ENCODE results near the gene SLC39A1.

The SLC39A1 gene

DNA sequence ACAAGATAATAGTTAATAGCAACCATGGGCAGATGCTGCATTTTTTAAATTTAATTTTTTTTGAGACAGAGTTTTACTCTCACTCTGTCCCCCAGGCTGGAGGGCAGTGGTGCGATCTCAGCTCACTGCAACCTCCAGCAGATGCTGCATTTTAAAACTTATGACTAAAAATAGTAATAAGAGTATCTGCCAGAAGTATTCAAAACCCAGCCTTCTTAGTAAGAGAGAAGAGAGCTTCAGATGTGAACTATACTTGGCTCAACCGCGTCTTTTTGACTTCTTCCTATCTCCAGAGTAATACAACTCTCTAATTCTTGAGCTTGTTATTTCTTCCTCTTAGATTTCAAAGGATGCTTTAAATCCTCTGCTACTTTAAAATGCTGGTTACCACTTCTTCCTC lies 31.9 kb upstream of the SLC39A1 start:
- Histone ChIP-seq H3K4me1 (ENCODE audit: insufficient read depth, insufficient read length) (no peaks in the 10 kb centered on the region), H3K9ac (ENCODE audit: insufficient read length, low read depth) (no peak overlapping the region), H3K9me3 (ENCODE audit: insufficient read depth, low read length) (no peaks in the 10 kb centered on the region), H3K27me3 (ENCODE audit: insufficient read depth, insufficient read length) (no peaks in the 10 kb centered on the region), H3K36me3 (ENCODE audit: insufficient read depth, insufficient read length, low read length) (peaks cover 51% of the 10 kb centered on the region), H3K4me3 (ENCODE audit: insufficient read length, low read depth) (no peak overlapping the region)
- TF ChIP-seq ZNF274 (IDR thresholded peaks at IDR 0.05; ENCODE audit: low read depth, low read length) (no peak), YY1 (IDR thresholded peaks at IDR 0.05; ENCODE audit: insufficient read depth, insufficient read length) (no peak), SUZ12 (IDR thresholded peaks at IDR 0.05; ENCODE audit: extremely low read depth, insufficient read depth, insufficient read length) (no peak)
- DNase-seq (ENCODE audit: low read depth, low spot score): no peak

- no peak for TF ChIP-seq SUZ12 (IDR thresholded peaks at IDR 0.05; ENCODE audit: extremely low read depth, insufficient read depth, insufficient read length)
- no peak for TF ChIP-seq ZNF274 (IDR thresholded peaks at IDR 0.05; ENCODE audit: low read depth, low read length)
- TF ChIP-seq YY1 (IDR thresholded peaks at IDR 0.05; ENCODE audit: insufficient read depth, insufficient read length): no peak
- H3K36me3 ChIP-seq (ENCODE audit: insufficient read depth, insufficient read length, low read length): peaks cover 51% of the 10 kb centered on the region
- peak overlapping the region; percentile 91 for H3K4me3 ChIP-seq (ENCODE audit: insufficient read length, low read depth)
- peak overlapping the region; percentile 99 for H3K9ac ChIP-seq (ENCODE audit: insufficient read length, low read depth)
- no peaks in the 10 kb centered on the region for H3K9me3 ChIP-seq (ENCODE audit: insufficient read depth, low read length)
- no peaks in the 10 kb centered on the region for H3K27me3 ChIP-seq (ENCODE audit: insufficient read depth, insufficient read length)
- H3K4me1 ChIP-seq (ENCODE audit: insufficient read depth, insufficient read length): no peaks in the 10 kb centered on the region
- no peak for DNase-seq (ENCODE audit: low read depth, low spot score)
Observed at GRCh38 chr1:153991806-153992205, 28.5 kb upstream of the SLC39A1 start.

DNA sequence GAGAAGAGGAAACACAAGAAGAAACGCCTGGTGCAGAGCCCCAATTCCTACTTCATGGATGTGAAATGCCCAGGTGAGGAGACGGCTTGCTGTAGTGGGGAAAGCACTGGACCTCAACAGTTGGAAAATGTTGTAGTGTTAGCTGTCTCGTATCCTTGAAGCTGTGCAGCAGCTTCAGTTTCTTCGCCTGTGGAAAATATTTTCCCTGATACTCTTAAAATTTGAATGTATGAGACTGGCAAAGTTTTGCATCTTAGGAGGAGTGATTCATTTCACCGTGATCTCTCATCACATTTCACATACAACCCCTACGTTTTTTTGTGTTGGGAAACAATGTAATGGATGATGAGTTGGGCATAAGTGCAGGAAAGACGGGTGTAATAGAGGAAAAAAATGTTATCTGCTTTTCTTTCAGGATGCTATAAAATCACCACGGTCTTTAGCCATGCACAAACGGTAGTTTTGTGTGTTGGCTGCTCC lies 27.9 kb upstream of the SLC39A1 start:
- Histone ChIP-seq H3K9ac (ENCODE audit: insufficient read length, low read depth) (peak overlapping the region; percentile 99), H3K4me3 (ENCODE audit: insufficient read length, low read depth) (peak overlapping the region; percentile 91), H3K9me3 (ENCODE audit: insufficient read depth, low read length) (no peaks in the 10 kb centered on the region), H3K27me3 (ENCODE audit: insufficient read depth, insufficient read length) (no peaks in the 10 kb centered on the region), H3K36me3 (ENCODE audit: insufficient read depth, insufficient read length, low read length) (peaks cover 51% of the 10 kb centered on the region), H3K4me1 (ENCODE audit: insufficient read depth, insufficient read length) (no peaks in the 10 kb centered on the region)
- no peak for DNase-seq (ENCODE audit: low read depth, low spot score)
- TF ChIP-seq SUZ12 (IDR thresholded peaks at IDR 0.05; ENCODE audit: extremely low read depth, insufficient read depth, insufficient read length): no peak
- no peak for TF ChIP-seq ZNF274 (IDR thresholded peaks at IDR 0.05; ENCODE audit: low read depth, low read length)
- no peak for TF ChIP-seq YY1 (IDR thresholded peaks at IDR 0.05; ENCODE audit: insufficient read depth, insufficient read length)

DNA sequence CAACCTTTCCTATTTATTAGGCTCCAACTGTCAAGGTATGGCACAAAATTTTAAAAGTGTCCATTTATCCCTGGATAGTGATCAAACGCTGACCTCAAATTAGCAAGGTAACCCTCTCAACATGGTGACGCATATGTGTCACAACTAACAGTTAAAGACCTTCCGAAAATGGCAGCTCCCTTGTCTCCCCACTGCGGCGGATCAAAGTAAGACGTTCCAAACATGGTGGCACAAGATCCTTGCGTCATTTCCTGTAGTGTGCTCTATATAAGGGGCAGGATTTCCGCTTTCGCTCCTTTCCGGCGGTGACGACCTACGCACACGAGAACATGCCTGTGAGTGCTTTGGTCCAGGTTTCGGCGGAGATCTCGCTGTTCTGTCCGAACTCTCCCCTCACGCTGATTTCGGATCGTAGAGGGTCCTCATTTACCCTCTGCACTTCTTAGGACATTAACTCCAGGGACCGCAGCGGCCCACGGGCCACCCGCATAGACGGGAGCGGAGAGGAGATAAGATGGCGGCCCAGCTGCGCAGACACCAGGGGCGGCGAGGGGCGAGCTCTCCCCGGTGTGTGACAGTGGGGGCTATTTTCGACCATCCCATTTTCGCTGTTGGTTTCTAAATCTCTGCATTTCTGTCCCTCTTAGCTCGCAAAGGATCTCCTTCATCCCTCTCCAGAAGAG lies 27.3 kb upstream of the SLC39A1 start, which contains the start of gene RPS27:
Gene RPS27, plus strand, starts transcription at position 295 of the 683 bp plus-strand sequence. Its CDS starts 35 bp downstream, at position 330.
- Histone ChIP-seq H3K4me3 (ENCODE audit: insufficient read length, low read depth) (peak within 1 kb of the TSS; percentile 91), H3K4me1 (ENCODE audit: insufficient read depth, insufficient read length) (no peaks in the 10 kb centered on the region), H3K9ac (ENCODE audit: insufficient read length, low read depth) (peak within 1 kb of the TSS; percentile 99), H3K36me3 (ENCODE audit: insufficient read depth, insufficient read length, low read length) (peaks cover 48% of the 10 kb centered on the region), H3K27me3 (ENCODE audit: insufficient read depth, insufficient read length) (no peaks in the 10 kb centered on the region), H3K9me3 (ENCODE audit: insufficient read depth, low read length) (no peaks in the 10 kb centered on the region)
- DNase-seq (ENCODE audit: low read depth, low spot score): peak; percentile 98
- TF ChIP-seq ZNF274 (IDR thresholded peaks at IDR 0.05; ENCODE audit: low read depth, low read length) (no peak), SUZ12 (IDR thresholded peaks at IDR 0.05; ENCODE audit: extremely low read depth, insufficient read depth, insufficient read length) (no peak), YY1 (IDR thresholded peaks at IDR 0.05; ENCODE audit: insufficient read depth, insufficient read length) (peak; percentile 99)

DNA sequence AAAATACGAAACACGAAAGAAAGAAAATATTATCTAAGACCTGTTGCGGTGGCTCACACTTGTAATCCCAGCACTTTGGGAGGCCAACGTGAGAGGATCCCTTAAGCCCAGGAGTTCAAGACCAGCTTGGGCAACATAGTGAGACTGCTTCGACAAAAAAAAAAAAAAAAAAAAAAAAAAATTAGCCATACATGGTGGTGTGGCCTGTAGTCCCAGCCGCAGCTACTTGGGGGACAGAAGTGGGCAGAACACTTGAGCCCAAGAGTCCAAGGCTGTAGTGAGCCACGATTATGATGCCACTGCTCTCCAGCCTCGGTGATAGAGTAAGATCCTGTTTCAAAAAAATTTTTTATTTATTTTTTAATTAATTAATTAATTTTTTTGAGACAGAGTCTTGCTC lies 24.3 kb upstream of the SLC39A1 start:
- Histone ChIP-seq H3K9ac (ENCODE audit: insufficient read length, low read depth) (no peak overlapping the region), H3K4me1 (ENCODE audit: insufficient read depth, insufficient read length) (no peaks in the 10 kb centered on the region), H3K27me3 (ENCODE audit: insufficient read depth, insufficient read length) (no peaks in the 10 kb centered on the region), H3K9me3 (ENCODE audit: insufficient read depth, low read length) (no peaks in the 10 kb centered on the region), H3K4me3 (ENCODE audit: insufficient read length, low read depth) (no peak overlapping the region), H3K36me3 (ENCODE audit: insufficient read depth, insufficient read length, low read length) (peaks cover 39% of the 10 kb centered on the region)
- TF ChIP-seq YY1 (IDR thresholded peaks at IDR 0.05; ENCODE audit: insufficient read depth, insufficient read length): no peak
- no peak for TF ChIP-seq SUZ12 (IDR thresholded peaks at IDR 0.05; ENCODE audit: extremely low read depth, insufficient read depth, insufficient read length)
- no peak for TF ChIP-seq ZNF274 (IDR thresholded peaks at IDR 0.05; ENCODE audit: low read depth, low read length)
- DNase-seq (ENCODE audit: low read depth, low spot score): no peak

- Histone ChIP-seq H3K9ac (ENCODE audit: insufficient read length, low read depth) (peak within 1 kb of the TSS; percentile 86), H3K4me1 (ENCODE audit: insufficient read depth, insufficient read length) (no peaks in the 10 kb centered on the region), H3K27me3 (ENCODE audit: insufficient read depth, insufficient read length) (no peaks in the 10 kb centered on the region), H3K36me3 (ENCODE audit: insufficient read depth, insufficient read length, low read length) (peaks cover 39% of the 10 kb centered on the region), H3K4me3 (ENCODE audit: insufficient read length, low read depth) (peak within 1 kb of the TSS; percentile 91), H3K9me3 (ENCODE audit: insufficient read depth, low read length) (no peaks in the 10 kb centered on the region)
- no peak for TF ChIP-seq SUZ12 (IDR thresholded peaks at IDR 0.05; ENCODE audit: extremely low read depth, insufficient read depth, insufficient read length)
- TF ChIP-seq ZNF274 (IDR thresholded peaks at IDR 0.05; ENCODE audit: low read depth, low read length): no peak
- no peak for TF ChIP-seq YY1 (IDR thresholded peaks at IDR 0.05; ENCODE audit: insufficient read depth, insufficient read length)
- peak; percentile 86 for DNase-seq (ENCODE audit: low read depth, low spot score)
Observed at GRCh38 chr1:153985941-153986761, 22.8 kb upstream of the SLC39A1 start, which contains the start of gene RAB13. Gene RAB13 (minus strand): TSS chr1:153986339. CDS start chr1:153986236, 103 bp downstream.

Data from NT2/D1 (cell line).